ENCODE results near the gene ANKS1B. TPM values are rescaled to one million over a fixed set of nuclear protein-coding genes. Genes with fewer than 3 reads are reported as not detected.

ANKS1B gene
- total and polyA plus RNA-seq, 4 donors = 0.03 to 3.4 (median 0.53) TPM

DNA sequence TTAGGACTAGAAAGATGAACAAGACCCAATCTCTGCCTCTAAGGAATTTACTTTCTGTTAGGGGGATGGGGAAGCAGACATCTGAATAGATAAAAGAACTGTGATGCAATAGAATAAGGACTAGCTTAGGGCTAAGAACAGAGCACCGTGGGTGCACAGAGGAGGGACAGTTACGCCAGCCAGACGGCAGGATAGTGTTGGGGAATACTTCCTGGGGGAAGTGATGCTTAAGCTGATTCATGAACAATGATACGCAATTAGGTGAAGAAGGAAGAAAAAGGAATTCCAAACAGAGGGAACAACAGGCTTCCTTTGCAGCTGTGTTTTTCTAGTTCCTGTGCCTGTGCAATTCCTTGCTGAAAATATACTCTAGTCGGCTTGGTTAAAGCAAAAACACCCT lies 838.6 kb downstream of the ANKS1B start:
- TF ChIP-seq RXRA (IDR thresholded peaks at IDR 0.05) (no peak), NR2F2 (IDR thresholded peaks at IDR 0.05) (no peak), HNF4A (conservative IDR thresholded peaks at IDR 0.05) (no peak), JUND (IDR thresholded peaks at IDR 0.05) (no peak), SP1 (IDR thresholded peaks at IDR 0.05) (no peak)
- TF ChIP-seq, protein P1, sequence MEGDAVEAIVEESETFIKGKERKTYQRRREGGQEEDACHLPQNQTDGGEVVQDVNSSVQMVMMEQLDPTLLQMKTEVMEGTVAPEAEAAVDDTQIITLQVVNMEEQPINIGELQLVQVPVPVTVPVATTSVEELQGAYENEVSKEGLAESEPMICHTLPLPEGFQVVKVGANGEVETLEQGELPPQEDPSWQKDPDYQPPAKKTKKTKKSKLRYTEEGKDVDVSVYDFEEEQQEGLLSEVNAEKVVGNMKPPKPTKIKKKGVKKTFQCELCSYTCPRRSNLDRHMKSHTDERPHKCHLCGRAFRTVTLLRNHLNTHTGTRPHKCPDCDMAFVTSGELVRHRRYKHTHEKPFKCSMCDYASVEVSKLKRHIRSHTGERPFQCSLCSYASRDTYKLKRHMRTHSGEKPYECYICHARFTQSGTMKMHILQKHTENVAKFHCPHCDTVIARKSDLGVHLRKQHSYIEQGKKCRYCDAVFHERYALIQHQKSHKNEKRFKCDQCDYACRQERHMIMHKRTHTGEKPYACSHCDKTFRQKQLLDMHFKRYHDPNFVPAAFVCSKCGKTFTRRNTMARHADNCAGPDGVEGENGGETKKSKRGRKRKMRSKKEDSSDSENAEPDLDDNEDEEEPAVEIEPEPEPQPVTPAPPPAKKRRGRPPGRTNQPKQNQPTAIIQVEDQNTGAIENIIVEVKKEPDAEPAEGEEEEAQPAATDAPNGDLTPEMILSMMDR (IDR thresholded peaks at IDR 0.05; ENCODE audit: low read depth, low read length, missing input control) = no peak
- no peaks in the 10 kb centered on the region for H3K9me3 ChIP-seq (ENCODE audit: control insufficient read depth in 4 of 4, low read length in 3 of 4)
- H3K4me1 ChIP-seq (ENCODE audit: control insufficient read depth in 4 of 4, insufficient read depth in 4 of 4, low read length in 3 of 4) = no peaks in the 10 kb centered on the region
- WGBS = 68% methylated on average over 5 of the region's 5 CpGs
- DNase-seq (ENCODE audit: low spot score) = no peak
- H3K4me3 ChIP-seq (ENCODE audit: low read depth in 1 of 3, low read length in 3 of 3) = no peak overlapping the region
- no peak overlapping the region for H3K27ac ChIP-seq (ENCODE audit: low read depth in 1 of 2, low read length in 2 of 2)
- no peaks in the 10 kb centered on the region for H3K36me3 ChIP-seq (ENCODE audit: control insufficient read depth in 4 of 4, insufficient read depth in 3 of 4, low read depth in 1 of 4, low read length in 3 of 4)
- H3K27me3 ChIP-seq (ENCODE audit: control insufficient read depth in 4 of 4, insufficient read depth in 4 of 4, low read length in 3 of 4) = no peaks in the 10 kb centered on the region
- no peak overlapping the region for H3K9ac ChIP-seq (ENCODE audit: low read depth in 1 of 2, low read length in 2 of 2)

DNA sequence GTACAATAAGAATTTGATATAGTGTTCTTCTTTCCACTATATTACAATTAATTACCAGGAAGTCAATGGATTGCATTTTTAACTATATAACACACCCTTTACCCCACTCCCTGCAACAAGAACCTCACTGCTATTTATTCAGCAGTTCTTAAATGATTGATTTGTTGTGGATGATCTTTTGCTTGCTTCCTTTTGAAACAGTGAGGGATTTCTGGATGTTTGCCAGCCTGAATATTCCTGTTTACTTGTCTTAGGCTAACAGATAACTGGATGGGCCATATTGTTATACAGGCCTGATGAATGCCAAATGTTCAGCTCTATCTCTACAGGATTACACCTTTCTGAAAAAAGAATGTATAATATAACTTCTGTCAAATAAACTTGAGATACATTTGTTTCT lies 842.1 kb downstream of the ANKS1B start:
- TF ChIP-seq, protein P2, sequence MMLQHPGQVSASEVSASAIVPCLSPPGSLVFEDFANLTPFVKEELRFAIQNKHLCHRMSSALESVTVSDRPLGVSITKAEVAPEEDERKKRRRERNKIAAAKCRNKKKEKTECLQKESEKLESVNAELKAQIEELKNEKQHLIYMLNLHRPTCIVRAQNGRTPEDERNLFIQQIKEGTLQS (IDR thresholded peaks at IDR 0.05) = no peak
- TF ChIP-seq NR2F2 (IDR thresholded peaks at IDR 0.05) (no peak), SP1 (IDR thresholded peaks at IDR 0.05) (no peak), HNF4G (IDR thresholded peaks at IDR 0.05) (no peak), GABPA (IDR thresholded peaks at IDR 0.05 in 1 of 2, conservative IDR thresholded peaks at IDR 0.05 in 1 of 2) (no peak), TAF1 (conservative IDR thresholded peaks at IDR 0.05) (no peak), RAD21 (IDR thresholded peaks at IDR 0.05) (no peak), JUND (IDR thresholded peaks at IDR 0.05) (no peak), FOXA1 (IDR thresholded peaks at IDR 0.05) (no peak), FOXA2 (IDR thresholded peaks at IDR 0.05) (no peak), YY1 (IDR thresholded peaks at IDR 0.05) (no peak), HNF4A (conservative IDR thresholded peaks at IDR 0.05) (no peak), EGR1 (IDR thresholded peaks at IDR 0.05; ENCODE audit: low read depth in 2 of 2) (no peak), RXRA (IDR thresholded peaks at IDR 0.05) (no peak)
- TF ChIP-seq, protein P3, sequence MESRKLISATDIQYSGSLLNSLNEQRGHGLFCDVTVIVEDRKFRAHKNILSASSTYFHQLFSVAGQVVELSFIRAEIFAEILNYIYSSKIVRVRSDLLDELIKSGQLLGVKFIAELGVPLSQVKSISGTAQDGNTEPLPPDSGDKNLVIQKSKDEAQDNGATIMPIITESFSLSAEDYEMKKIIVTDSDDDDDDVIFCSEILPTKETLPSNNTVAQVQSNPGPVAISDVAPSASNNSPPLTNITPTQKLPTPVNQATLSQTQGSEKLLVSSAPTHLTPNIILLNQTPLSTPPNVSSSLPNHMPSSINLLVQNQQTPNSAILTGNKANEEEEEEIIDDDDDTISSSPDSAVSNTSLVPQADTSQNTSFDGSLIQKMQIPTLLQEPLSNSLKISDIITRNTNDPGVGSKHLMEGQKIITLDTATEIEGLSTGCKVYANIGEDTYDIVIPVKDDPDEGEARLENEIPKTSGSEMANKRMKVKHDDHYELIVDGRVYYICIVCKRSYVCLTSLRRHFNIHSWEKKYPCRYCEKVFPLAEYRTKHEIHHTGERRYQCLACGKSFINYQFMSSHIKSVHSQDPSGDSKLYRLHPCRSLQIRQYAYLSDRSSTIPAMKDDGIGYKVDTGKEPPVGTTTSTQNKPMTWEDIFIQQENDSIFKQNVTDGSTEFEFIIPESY (IDR thresholded peaks at IDR 0.05) = no peak
- TF ChIP-seq, protein P1 (IDR thresholded peaks at IDR 0.05; ENCODE audit: low read depth, low read length, missing input control) = no peak
- TF ChIP-seq, protein P4, sequence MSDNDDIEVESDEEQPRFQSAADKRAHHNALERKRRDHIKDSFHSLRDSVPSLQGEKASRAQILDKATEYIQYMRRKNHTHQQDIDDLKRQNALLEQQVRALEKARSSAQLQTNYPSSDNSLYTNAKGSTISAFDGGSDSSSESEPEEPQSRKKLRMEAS (IDR thresholded peaks at IDR 0.05) = no peak
- TF ChIP-seq, protein P5, sequence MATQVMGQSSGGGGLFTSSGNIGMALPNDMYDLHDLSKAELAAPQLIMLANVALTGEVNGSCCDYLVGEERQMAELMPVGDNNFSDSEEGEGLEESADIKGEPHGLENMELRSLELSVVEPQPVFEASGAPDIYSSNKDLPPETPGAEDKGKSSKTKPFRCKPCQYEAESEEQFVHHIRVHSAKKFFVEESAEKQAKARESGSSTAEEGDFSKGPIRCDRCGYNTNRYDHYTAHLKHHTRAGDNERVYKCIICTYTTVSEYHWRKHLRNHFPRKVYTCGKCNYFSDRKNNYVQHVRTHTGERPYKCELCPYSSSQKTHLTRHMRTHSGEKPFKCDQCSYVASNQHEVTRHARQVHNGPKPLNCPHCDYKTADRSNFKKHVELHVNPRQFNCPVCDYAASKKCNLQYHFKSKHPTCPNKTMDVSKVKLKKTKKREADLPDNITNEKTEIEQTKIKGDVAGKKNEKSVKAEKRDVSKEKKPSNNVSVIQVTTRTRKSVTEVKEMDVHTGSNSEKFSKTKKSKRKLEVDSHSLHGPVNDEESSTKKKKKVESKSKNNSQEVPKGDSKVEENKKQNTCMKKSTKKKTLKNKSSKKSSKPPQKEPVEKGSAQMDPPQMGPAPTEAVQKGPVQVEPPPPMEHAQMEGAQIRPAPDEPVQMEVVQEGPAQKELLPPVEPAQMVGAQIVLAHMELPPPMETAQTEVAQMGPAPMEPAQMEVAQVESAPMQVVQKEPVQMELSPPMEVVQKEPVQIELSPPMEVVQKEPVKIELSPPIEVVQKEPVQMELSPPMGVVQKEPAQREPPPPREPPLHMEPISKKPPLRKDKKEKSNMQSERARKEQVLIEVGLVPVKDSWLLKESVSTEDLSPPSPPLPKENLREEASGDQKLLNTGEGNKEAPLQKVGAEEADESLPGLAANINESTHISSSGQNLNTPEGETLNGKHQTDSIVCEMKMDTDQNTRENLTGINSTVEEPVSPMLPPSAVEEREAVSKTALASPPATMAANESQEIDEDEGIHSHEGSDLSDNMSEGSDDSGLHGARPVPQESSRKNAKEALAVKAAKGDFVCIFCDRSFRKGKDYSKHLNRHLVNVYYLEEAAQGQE (IDR thresholded peaks at IDR 0.05) = no peak
- no peak for DNase-seq (ENCODE audit: low spot score)
- H3K27ac ChIP-seq (ENCODE audit: low read depth in 1 of 2, low read length in 2 of 2) = no peak overlapping the region
- no peaks in the 10 kb centered on the region for H3K9me3 ChIP-seq (ENCODE audit: control insufficient read depth in 4 of 4, low read length in 3 of 4)
- no peaks in the 10 kb centered on the region for H3K27me3 ChIP-seq (ENCODE audit: control insufficient read depth in 4 of 4, insufficient read depth in 4 of 4, low read length in 3 of 4)
- H3K9ac ChIP-seq (ENCODE audit: low read depth in 1 of 2, low read length in 2 of 2) = no peak overlapping the region
- no peaks in the 10 kb centered on the region for H3K36me3 ChIP-seq (ENCODE audit: control insufficient read depth in 4 of 4, insufficient read depth in 3 of 4, low read depth in 1 of 4, low read length in 3 of 4)
- no peaks in the 10 kb centered on the region for H3K4me1 ChIP-seq (ENCODE audit: control insufficient read depth in 4 of 4, insufficient read depth in 4 of 4, low read length in 3 of 4)
- no peak overlapping the region for H3K4me3 ChIP-seq (ENCODE audit: low read depth in 1 of 3, low read length in 3 of 3)
